Kidney epithelial cell (primary cell): ENCODE results near the gene HSF2BP. TPM values are rescaled to one million over a fixed set of nuclear protein-coding genes. Genes with fewer than 3 reads are reported as not detected.

Experiments
- DNase-seq: peaks from one replicate; pipeline ENCODE4 v3.0.0-alpha.2; 2010; ENCODE audit warnings: low read depth
- H3K27me3 ChIP-seq: 2 replicates; pipeline ENCODE4 v1.6.0; 2011; ENCODE audit warnings: low read length; ENCODE audit not compliant: control insufficient read depth, insufficient read depth
- H3K36me3 ChIP-seq: 2 replicates; pipeline ENCODE4 v1.5.1; 2011; ENCODE audit warnings: low read length; ENCODE audit not compliant: control insufficient read depth, insufficient read depth
- H3K4me3 ChIP-seq: 2 replicates; pipeline ENCODE4 v1.5.1; 2011; ENCODE audit warnings: low read depth, mild to moderate bottlenecking, control low read depth, low read length
- total RNA-seq: library from RNA; depleted of rRNA; stranded (reverse); fragments of >200 nt; gene quantifications from 2 replicates; pipeline ENCODE4 v1.2.3, GENCODE V29; 2015
- TF ChIP-seq, protein P1 (sequence below): IDR thresholded peaks from 2 replicates; pipeline ENCODE4 v1.5.1; 2011; ENCODE audit warnings: mild to moderate bottlenecking, moderate library complexity, low read length, control low read depth, inconsistent platforms; ENCODE audit not compliant: insufficient read depth, poor library complexity, severe bottlenecking

The HSF2BP gene
- total RNA-seq, 1 donor from 2014 or later, result 3.5 TPM

DNA sequence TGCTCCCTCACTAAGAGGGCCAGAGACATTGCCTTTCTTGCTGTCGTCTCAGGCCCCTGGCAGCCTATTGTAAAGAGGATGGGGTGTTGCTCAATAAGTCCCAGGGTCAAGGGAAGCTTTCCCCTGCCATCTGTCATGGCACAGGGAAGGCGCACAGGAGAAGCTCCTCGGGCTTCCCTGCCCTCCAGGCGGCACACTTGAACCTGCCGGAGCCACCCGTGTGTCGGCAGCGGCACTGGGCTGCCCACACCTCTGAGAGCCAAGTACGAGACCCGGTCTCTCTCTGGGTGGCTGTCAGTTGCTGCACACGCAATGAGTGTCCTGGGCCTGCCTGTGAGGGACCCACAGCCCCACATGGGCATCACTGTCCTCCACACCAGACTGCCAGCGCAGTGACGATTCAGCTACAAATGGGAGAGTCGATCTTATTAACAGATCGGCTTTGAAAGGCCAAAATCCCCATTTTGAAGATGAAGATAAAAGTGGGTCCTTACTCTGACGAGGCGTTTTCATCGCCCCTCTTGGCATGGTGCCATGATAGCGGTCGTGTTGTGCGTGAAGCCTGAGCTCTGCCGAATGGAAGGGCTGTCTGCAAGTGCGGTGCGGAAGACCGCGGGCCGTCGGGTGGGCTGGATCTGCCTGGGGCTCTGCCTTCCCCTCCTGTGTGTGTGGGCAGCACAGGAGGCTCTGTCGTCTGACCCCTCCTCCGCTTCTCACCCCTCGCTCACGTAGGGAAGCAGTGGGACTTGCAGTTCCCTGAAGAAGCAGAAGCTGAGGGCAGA lies 30.5 kb upstream of the HSF2BP start:
- DNase-seq, result no peak
- Histone ChIP-seq H3K36me3 (peaks cover 10% of the 10 kb centered on the region), H3K4me3 (no peak overlapping the region), H3K27me3 (no peaks in the 10 kb centered on the region)
- TF ChIP-seq, protein P1, sequence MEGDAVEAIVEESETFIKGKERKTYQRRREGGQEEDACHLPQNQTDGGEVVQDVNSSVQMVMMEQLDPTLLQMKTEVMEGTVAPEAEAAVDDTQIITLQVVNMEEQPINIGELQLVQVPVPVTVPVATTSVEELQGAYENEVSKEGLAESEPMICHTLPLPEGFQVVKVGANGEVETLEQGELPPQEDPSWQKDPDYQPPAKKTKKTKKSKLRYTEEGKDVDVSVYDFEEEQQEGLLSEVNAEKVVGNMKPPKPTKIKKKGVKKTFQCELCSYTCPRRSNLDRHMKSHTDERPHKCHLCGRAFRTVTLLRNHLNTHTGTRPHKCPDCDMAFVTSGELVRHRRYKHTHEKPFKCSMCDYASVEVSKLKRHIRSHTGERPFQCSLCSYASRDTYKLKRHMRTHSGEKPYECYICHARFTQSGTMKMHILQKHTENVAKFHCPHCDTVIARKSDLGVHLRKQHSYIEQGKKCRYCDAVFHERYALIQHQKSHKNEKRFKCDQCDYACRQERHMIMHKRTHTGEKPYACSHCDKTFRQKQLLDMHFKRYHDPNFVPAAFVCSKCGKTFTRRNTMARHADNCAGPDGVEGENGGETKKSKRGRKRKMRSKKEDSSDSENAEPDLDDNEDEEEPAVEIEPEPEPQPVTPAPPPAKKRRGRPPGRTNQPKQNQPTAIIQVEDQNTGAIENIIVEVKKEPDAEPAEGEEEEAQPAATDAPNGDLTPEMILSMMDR, result no peak

DNA sequence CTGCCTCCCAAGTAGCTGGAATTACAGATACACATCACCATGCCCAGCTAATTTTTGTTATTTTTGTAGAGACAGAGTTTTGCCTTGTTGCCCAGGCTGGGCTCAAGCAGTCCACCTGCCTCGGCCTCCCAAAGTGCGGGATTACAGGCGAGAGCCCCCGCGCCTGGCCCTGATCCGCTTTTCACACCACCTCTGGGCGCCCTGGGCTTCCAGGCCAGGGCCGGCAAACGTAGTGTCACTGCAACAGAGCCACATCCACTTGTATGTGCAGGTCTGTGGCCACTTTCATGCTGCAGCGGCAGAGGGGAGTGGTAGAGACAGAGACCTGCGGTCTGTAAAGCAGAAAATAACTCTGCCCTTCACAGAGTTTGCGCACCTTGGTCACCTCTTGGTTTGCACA lies 29.6 kb upstream of the HSF2BP start:
- H3K36me3 ChIP-seq, result peaks cover 9% of the 10 kb centered on the region
- TF ChIP-seq, protein P1, result no peak
- DNase-seq, result no peak
- H3K27me3 ChIP-seq, result no peaks in the 10 kb centered on the region
- no peak overlapping the region for H3K4me3 ChIP-seq

DNA sequence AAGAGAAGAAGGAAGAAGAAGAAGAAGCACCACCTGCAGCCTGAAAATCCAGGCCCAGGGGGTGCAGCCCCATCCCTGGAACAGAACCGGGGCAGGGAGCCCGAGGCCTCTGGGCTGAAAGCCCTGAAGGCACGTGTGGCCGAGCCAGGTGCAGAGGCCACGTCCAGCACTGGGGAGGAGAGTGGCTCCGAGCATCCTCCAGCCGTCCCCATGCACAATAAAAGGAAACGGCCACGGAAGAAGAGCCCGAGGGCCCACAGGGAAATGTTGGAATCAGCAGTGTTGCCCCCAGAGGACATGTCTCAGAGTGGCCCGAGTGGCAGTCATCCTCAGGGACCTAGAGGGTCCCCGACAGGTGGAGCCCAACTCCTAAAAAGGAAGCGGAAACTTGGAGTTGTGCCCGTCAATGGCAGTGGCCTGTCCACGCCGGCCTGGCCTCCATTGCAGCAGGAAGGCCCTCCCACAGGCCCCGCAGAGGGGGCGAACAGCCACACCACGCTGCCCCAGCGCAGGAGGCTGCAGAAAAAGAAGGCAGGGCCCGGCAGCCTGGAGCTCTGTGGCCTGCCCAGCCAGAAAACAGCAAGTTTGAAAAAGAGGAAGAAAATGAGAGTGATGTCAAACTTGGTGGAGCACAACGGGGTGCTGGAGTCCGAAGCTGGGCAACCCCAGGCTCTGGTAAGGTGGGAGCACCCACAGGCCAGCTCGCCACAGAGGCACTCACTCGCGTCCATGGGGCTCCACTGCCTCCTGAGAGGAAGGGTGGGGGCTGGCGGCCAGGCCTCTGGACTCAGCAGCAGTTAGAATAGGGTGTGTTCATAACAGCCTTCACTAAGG lies 28.5 kb upstream of the HSF2BP start:
- no peak for DNase-seq
- TF ChIP-seq, protein P1, result no peak
- Histone ChIP-seq H3K36me3 (peaks cover 9% of the 10 kb centered on the region), H3K27me3 (no peaks in the 10 kb centered on the region), H3K4me3 (no peak overlapping the region)

DNA sequence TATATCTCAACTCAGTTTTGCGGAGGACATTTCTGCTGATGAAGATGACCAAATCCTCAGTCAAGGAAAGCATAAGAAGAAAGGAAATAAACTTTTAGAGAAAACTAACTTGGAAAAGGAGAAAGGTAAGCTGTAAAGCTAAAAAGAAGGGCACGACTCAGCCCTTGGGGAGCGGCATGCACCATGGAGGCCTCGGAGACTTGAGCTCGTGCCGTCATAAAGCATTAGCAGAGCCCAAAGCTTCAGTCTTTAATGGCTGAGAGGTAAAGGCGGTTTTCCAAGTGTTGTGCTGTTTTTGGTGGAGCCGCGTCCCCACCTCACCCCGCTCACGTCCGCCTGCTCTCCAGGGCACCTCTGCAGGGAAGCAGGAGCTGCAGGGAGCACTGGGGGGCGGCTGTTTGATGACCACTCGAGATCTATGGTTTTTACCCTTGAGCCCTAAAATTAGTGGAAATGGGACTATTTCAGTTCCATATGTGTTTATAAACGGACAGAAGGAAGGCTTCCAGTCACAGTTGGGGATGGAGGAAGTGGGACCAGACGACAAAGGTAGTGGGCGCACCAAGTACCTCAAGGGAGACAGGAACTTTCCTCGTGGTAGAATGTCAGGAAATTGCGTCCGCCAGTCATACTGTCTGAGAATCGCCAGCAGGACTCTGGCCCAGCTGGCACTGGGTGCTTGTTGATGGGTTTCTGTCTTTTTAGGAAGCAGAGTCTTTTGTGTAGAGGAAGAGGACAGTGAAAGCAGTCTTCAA lies 27.7 kb upstream of the HSF2BP start:
- Histone ChIP-seq H3K27me3 (no peaks in the 10 kb centered on the region), H3K36me3 (peaks cover 9% of the 10 kb centered on the region), H3K4me3 (no peak overlapping the region)
- TF ChIP-seq, protein P1, result no peak
- no peak for DNase-seq

DNA sequence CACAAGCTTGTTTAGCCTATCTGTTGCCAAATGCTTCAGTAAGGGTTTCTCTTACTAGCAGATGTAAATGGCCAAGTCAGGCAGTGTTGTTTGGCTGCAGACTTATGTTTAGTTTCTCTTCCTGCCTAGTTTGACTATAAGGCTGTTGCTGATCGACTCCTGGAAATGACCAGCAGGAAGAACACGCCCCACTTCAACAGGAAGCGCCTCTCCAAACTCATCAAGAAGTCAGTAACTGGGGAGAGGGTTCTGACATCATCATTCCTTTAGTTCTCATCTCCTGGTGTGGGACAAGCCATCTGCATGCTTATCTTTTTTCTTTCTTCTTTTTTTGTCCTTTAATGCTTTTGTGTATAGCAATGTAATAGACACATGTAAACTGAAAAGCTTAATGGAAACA lies 25.1 kb upstream of the HSF2BP start:
- TF ChIP-seq, protein P1, result no peak
- Histone ChIP-seq H3K27me3 (no peaks in the 10 kb centered on the region), H3K36me3 (peaks cover 7% of the 10 kb centered on the region), H3K4me3 (no peak overlapping the region)
- no peak for DNase-seq
